K562 (cell line): ENCODE data around the gene SKOR1. TPM values are rescaled to one million over a fixed set of nuclear protein-coding genes. Genes with fewer than 3 reads are reported as not detected.

Experiments used
- ATAC-seq: fragments of 200-7000 bp; cut with Tn5 transposase; 3 replicates; pipeline ENCODE4 v1.9.1; 2020; ENCODE audit warnings: moderate library complexity
- BruUV-seq: library from RNA; stranded (reverse); fragments of 400-500 nt; replicated peaks from 2 replicates; lab custom pipeline; 2021; lab: Mats Ljungman, UMichigan
- CTCF ChIA-PET: fragments of 300-600 bp; formaldehyde crosslinking; extraction: SDS; loops from one replicate; lab custom pipeline; 2021; ENCODE audit warnings: low intra/inter-chr PET ratio; lab: Yijun Ruan, JAX
- POLR2A ChIA-PET: fragments of 300-600, 350-650 bp; sonication (Branson Sonifier 250); formaldehyde crosslinking; extraction: SDS; loops from one replicate; lab custom pipeline; 2021; ENCODE audit warnings: antibody characterized with exemption, inconsistent platforms; lab: Yijun Ruan, JAX
- DNase-seq, 4 experiments: peaks; one replicate each; pipeline versions ENCODE4 v3.0.0 to v3.0.0-alpha.2; 2011 to 2018; ENCODE audit warnings: low spot score in 3 of 4, mixed read lengths in 3 of 4; ENCODE audit errors: extremely low read depth in 1 of 4
- FAIRE-seq: peaks from 2 replicates; lab custom pipeline; 2011; peaks lifted over from hg19 to GRCh38; lab: Jason Lieb, UNC
- H2AFZ ChIP-seq: 2 replicates; pipeline ENCODE4 v1.6.0; 2011; ENCODE audit warnings: low read depth, low read length, control low read depth, inconsistent platforms
- H3K27ac ChIP-seq: fragments of 200-600 bp; 3 replicates; pipeline ENCODE4 v1.8.0; 2011; ENCODE audit warnings: low read depth, mild to moderate bottlenecking, control low read depth, inconsistent platforms, low read length, moderate library complexity, mixed read lengths; ENCODE audit errors: extremely low read depth
- H3K27me3 ChIP-seq, 2 experiments: fragments of 300-600 bp in 1 of 2; 2 replicates in 1 of 2; 3 replicates in 1 of 2; pipeline versions ENCODE4 v1.6.0 to v1.8.0; 2011; ENCODE audit warnings: inconsistent platforms in 2 of 2, low read length in 2 of 2, mild to moderate bottlenecking in 1 of 2, mixed read lengths in 1 of 2, moderate library complexity in 1 of 2; ENCODE audit not compliant: control insufficient read depth in 2 of 2, insufficient read depth in 2 of 2
- H3K36me3 ChIP-seq: fragments of 300-600 bp; 3 replicates; pipeline ENCODE4 v1.8.0; 2011; ENCODE audit warnings: mild to moderate bottlenecking, low read length, inconsistent platforms; ENCODE audit not compliant: control insufficient read depth, insufficient read depth
- H3K4me1 ChIP-seq, 2 experiments: fragments of 200-600 bp in 1 of 2; replicated peaks in 1 of 2; 2 replicates in 1 of 2; 3 replicates in 1 of 2; pipeline versions ENCODE4 v1.5.1 to v1.8.0; 2011; ENCODE audit warnings: inconsistent platforms in 2 of 2, low read length in 2 of 2, mild to moderate bottlenecking in 1 of 2, mixed read lengths in 1 of 2, moderate library complexity in 1 of 2; ENCODE audit not compliant: control insufficient read depth in 2 of 2, insufficient read depth in 2 of 2
- H3K4me2 ChIP-seq: 2 replicates; pipeline ENCODE4 v1.6.1; 2011; ENCODE audit warnings: low read length, control low read depth, inconsistent platforms, mixed read lengths; ENCODE audit not compliant: insufficient read depth
- H3K4me3 ChIP-seq: fragments of 200-600 bp; sonication (generic), shearing (Covaris generic); 2 replicates; pipeline ENCODE4 v1.5.1; 2016; ENCODE audit warnings: control low read depth, inconsistent platforms
- H3K79me2 ChIP-seq: fragments of 200-600 bp; 3 replicates; pipeline ENCODE4 v1.8.0; 2011; ENCODE audit warnings: low read length, inconsistent platforms; ENCODE audit not compliant: control insufficient read depth, insufficient read depth
- H3K9ac ChIP-seq, 2 experiments: 2 replicates each; pipeline versions ENCODE4 v1.6.0 to v1.6.1; 2011; ENCODE audit warnings: low read depth in 2 of 2, low read length in 2 of 2, control low read depth in 1 of 2, inconsistent platforms in 1 of 2, mild to moderate bottlenecking in 1 of 2, mixed read lengths in 1 of 2; ENCODE audit not compliant: insufficient read depth in 1 of 2
- H3K9me1 ChIP-seq: one replicate; pipeline ENCODE4 v1.6.0; 2011; ENCODE audit warnings: inconsistent platforms, mild to moderate bottlenecking, low read length, moderate library complexity; ENCODE audit not compliant: control insufficient read depth, insufficient read depth
- H3K9me3 ChIP-seq: replicated peaks from 2 replicates; pipeline ENCODE4 v1.5.1; 2011; ENCODE audit warnings: low read depth, low read length, inconsistent platforms; ENCODE audit not compliant: control insufficient read depth, insufficient read depth
- H4K20me1 ChIP-seq: replicated peaks from 2 replicates; pipeline ENCODE4 v1.6.1; 2011; ENCODE audit warnings: low read length, inconsistent platforms, mixed read lengths; ENCODE audit not compliant: control insufficient read depth, insufficient read depth
- BCL6 ChIP-seq: fragments of 250-450 bp; sonication (Bioruptor Pico); IDR thresholded peaks from 2 replicates; pipeline ENCODE4 v1.4.0; 2020
- CBX5 ChIP-seq: IDR thresholded peaks from 2 replicates; pipeline ENCODE4 v1.6.1; 2014; ENCODE audit warnings: low read depth, borderline replicate concordance
- CHCHD3 ChIP-seq: fragments of 250-450 bp; sonication (Bioruptor Pico); IDR thresholded peaks from 2 replicates; pipeline ENCODE4 v2.1.2; 2022; ENCODE audit warnings: mild to moderate bottlenecking
- COPS2 ChIP-seq: fragments of 450-650 bp; conservative IDR thresholded peaks from 2 replicates; pipeline ENCODE4 v1.6.1; 2016; ENCODE audit warnings: mild to moderate bottlenecking, moderate library complexity
- CREB1 ChIP-seq, 2 experiments: sonication (generic) in 1 of 2; formaldehyde crosslinking in 1 of 2; IDR thresholded peaks; 2 replicates each; pipeline versions ENCODE4 v1.6.1 to v1.8.0; 2012 to 2022; ENCODE audit warnings: inconsistent platforms in 1 of 2, mild to moderate bottlenecking in 1 of 2, missing genetic modification reagents in 1 of 2, moderate library complexity in 1 of 2
- EHMT2 ChIP-seq: fragments of 450-650 bp; IDR thresholded peaks from 2 replicates; pipeline ENCODE4 v1.6.1; 2018; ENCODE audit warnings: antibody characterized with exemption
- GABPA ChIP-seq: fragments of 200-800 bp; sonication (Bioruptor generic); conservative IDR thresholded peaks from 2 replicates; pipeline ENCODE4 v1.6.1; 2016; ENCODE audit warnings: low read depth, missing genetic modification characterization, missing compliant biosample characterization
- GABPB1 ChIP-seq: sonication (generic); formaldehyde crosslinking; IDR thresholded peaks from 2 replicates; pipeline ENCODE4 v1.8.0; 2022; ENCODE audit warnings: mild to moderate bottlenecking, missing genetic modification reagents
- HMG20B ChIP-seq: fragments of 250-450 bp; sonication (Bioruptor Pico); IDR thresholded peaks from 2 replicates; pipeline ENCODE4 v1.5.0; 2021; ENCODE audit warnings: mild to moderate bottlenecking
- MYNN ChIP-seq, 2 experiments: sonication (generic); formaldehyde crosslinking in 1 of 2; IDR thresholded peaks; 2 replicates each; pipeline versions ENCODE4 v1.5.0 to v1.6.1; 2016 to 2020; ENCODE audit warnings: antibody characterized with exemption in 1 of 2, missing genetic modification reagents in 1 of 2
- PCBP2 ChIP-seq: fragments of 200-400 bp; formaldehyde crosslinking; IDR thresholded peaks from 2 replicates; pipeline ENCODE4 v1.6.1; 2018; ENCODE audit warnings: low read length, low read depth, mild to moderate bottlenecking, moderate library complexity; ENCODE audit not compliant: poor library complexity, severe bottlenecking
- PHB2 ChIP-seq: fragments of 450-650 bp; IDR thresholded peaks from 2 replicates; pipeline ENCODE4 v1.6.1; 2017; ENCODE audit warnings: low read depth
- RBM14 ChIP-seq: fragments of 200-400 bp; formaldehyde crosslinking; IDR thresholded peaks from 2 replicates; pipeline ENCODE4 v1.6.1; 2018; ENCODE audit warnings: low read depth, mild to moderate bottlenecking, low read length, moderate library complexity, borderline replicate concordance; ENCODE audit not compliant: insufficient read depth
- SNIP1 ChIP-seq: fragments of 450-650 bp; IDR thresholded peaks from 2 replicates; pipeline ENCODE4 v1.7.1; 2017; ENCODE audit warnings: low read depth, mild to moderate bottlenecking
- TAF9B ChIP-seq: fragments of 450-650 bp; IDR thresholded peaks from 2 replicates; pipeline ENCODE4 v1.6.1; 2018; ENCODE audit warnings: mild to moderate bottlenecking; ENCODE audit not compliant: partially characterized antibody
- TEAD4 ChIP-seq, 2 experiments: sonication (generic) in 1 of 2; formaldehyde crosslinking in 1 of 2; IDR thresholded peaks; 2 replicates each; pipeline versions ENCODE4 v1.6.1 to v1.8.0; 2012 to 2022; ENCODE audit warnings: borderline replicate concordance in 1 of 2, inconsistent platforms in 1 of 2, low read length in 1 of 2, mild to moderate bottlenecking in 1 of 2, missing genetic modification reagents in 1 of 2
- WGBS: fragments of 100-300 bp; shearing (Covaris generic); methylation state at CpG from one replicate; pipeline ENCODE4 v1.1.6; 2016; ENCODE audit warnings: low coverage, mixed read lengths; ENCODE audit not compliant: insufficient coverage; ENCODE audit errors: missing lambda C conversion rate; 5-methylcytosine and 5-hydroxymethylcytosine counted together
- in situ Hi-C: fragments of 300-500 bp; cut with MboI; formaldehyde crosslinking; loops from 4 replicates; pipeline ENCODE4 v1.15.0; 2018; ENCODE audit warnings: inconsistent platforms, mixed read lengths
- intact Hi-C: fragments of 100-400 bp; cut with micrococcal nuclease; formaldehyde crosslinking; loops from 2 replicates; pipeline ENCODE4 v1.14.2; 2022
- polyA plus RNA-seq, 8 experiments: library from polyadenylated mRNA; depleted of rRNA in 4 of 8; stranded (reverse) in 5 of 8; unstranded in 3 of 8; fragments of >200 nt; fragmentation: Nextera tagmentation in 2 of 8; fragmentation: Illumina TruSeq in 1 of 8; extraction: Ambion mirVana in 2 of 8; extraction: Trizol in 1 of 8; gene quantifications; 2 replicates each; pipeline versions ENCODE4 v1.2.1 to v1.2.3, GENCODE V29; 2011 to 2014; ENCODE audit warnings: inconsistent platforms in 1 of 8, missing spikeins in 1 of 8
- total RNA-seq, 7 experiments: library from RNA; depleted of rRNA in 6 of 7; stranded (reverse); fragments of >200 nt in 6 of 7; fragmentation: Illumina TruSeq in 2 of 7; extraction: Trizol in 2 of 7; gene quantifications; 2 replicates each; pipeline versions ENCODE4 v1.2.1 to v1.2.3, GENCODE V29; 2011 to 2021; ENCODE audit warnings: low replicate concordance in 1 of 7
- TF ChIP-seq, protein P1 (sequence below): sonication (generic); formaldehyde crosslinking; IDR thresholded peaks from 2 replicates; pipeline ENCODE4 v1.8.1; 2023; ENCODE audit warnings: missing genetic modification reagents, mild to moderate bottlenecking, borderline replicate concordance

Gene SKOR1
- total and polyA plus RNA-seq, 9 of the 15 experiments (the other 6 are each of a cell fraction or from before 2014, with no cell fraction given), result 0.04 to 0.41 (median 0.09) TPM; not detected in 3

DNA sequence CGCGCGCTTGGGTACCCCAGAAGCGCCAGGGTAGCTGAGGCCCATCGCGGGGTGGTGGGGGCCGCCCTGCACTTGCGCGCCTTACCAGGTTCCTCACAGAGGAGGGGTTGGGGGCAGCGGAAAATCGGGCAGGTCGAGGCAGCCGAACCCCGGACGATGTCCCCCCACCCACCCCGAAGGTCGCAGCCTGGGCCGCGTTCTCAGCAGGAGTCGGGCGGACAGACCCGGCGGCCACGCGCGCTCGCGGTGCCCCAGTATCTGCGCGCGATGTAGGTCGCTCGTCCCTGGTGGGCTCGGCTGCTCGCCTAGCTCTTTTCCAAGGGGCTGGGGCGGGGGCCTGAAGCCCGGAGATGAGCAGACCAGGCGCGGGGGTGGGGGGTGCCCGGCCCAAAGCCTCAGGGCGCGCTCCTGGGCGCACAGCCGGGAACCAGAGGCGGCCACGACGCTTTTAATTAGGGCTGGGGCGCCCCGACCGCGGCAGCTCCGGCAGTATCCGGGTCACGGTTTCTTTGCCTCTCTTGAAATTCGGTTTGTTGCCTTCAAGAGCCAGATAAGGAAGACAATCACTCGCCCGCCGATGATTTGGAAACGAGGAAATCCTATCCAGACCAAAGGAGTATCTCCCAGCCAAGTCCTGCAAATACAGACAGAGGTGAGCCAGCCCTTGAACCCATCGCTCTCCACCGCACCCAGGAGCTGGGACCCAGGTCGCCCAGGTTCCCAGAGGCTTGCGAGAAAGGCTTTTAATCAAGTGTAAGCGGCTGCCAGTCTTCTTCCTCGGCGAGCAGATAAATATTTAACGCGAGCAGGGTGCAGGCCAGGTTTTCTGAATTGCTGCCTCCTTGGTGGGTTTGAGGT, 4.6 kb downstream of the SKOR1 start:
- Histone ChIP-seq H3K79me2 (no peaks in the 10 kb centered on the region), H2AFZ (no peak overlapping the region), H4K20me1 (no peaks in the 10 kb centered on the region; the same call in 1 of the 2 replicates), H3K9me1 (no peaks in the 10 kb centered on the region), H3K4me1 (peaks cover 0 to 28% of the 10 kb centered on the region in 2 experiments; a peak in 3 of 5 replicates), H3K27ac (no peak overlapping the region), H3K27me3 (peaks cover 2 to 19% of the 10 kb centered on the region in 2 experiments; a peak in 3 of 5 replicates), H3K9ac (no peak overlapping the region), H3K9me3 (no peaks in the 10 kb centered on the region; the same call in 1 of the 2 replicates), H3K4me3 (no peak overlapping the region), H3K36me3 (no peaks in the 10 kb centered on the region), H3K4me2 (no peak overlapping the region)
- ChIA-PET POLR2A (no interaction called here), CTCF (no interaction called here)
- WGBS, result 63% methylated on average over 18 of the region's 68 CpGs
- intact Hi-C loops (loop anchor here (5.0 to 10.0 kb wide), 2 partner anchors 525 to 883 kb away; no protein-coding TSS in a partner anchor), in situ Hi-C loops (loop anchor here (10.0 kb wide), 1 partner anchor 895 kb away; no protein-coding TSS in a partner anchor)
- TF ChIP-seq, protein P1, sequence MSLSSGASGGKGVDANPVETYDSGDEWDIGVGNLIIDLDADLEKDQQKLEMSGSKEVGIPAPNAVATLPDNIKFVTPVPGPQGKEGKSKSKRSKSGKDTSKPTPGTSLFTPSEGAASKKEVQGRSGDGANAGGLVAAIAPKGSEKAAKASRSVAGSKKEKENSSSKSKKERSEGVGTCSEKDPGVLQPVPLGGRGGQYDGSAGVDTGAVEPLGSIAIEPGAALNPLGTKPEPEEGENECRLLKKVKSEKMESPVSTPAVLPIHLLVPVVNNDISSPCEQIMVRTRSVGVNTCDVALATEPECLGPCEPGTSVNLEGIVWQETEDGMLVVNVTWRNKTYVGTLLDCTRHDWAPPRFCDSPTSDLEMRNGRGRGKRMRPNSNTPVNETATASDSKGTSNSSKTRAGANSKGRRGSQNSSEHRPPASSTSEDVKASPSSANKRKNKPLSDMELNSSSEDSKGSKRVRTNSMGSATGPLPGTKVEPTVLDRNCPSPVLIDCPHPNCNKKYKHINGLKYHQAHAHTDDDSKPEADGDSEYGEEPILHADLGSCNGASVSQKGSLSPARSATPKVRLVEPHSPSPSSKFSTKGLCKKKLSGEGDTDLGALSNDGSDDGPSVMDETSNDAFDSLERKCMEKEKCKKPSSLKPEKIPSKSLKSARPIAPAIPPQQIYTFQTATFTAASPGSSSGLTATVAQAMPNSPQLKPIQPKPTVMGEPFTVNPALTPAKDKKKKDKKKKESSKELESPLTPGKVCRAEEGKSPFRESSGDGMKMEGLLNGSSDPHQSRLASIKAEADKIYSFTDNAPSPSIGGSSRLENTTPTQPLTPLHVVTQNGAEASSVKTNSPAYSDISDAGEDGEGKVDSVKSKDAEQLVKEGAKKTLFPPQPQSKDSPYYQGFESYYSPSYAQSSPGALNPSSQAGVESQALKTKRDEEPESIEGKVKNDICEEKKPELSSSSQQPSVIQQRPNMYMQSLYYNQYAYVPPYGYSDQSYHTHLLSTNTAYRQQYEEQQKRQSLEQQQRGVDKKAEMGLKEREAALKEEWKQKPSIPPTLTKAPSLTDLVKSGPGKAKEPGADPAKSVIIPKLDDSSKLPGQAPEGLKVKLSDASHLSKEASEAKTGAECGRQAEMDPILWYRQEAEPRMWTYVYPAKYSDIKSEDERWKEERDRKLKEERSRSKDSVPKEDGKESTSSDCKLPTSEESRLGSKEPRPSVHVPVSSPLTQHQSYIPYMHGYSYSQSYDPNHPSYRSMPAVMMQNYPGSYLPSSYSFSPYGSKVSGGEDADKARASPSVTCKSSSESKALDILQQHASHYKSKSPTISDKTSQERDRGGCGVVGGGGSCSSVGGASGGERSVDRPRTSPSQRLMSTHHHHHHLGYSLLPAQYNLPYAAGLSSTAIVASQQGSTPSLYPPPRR (CRISPR knock-in tag), result no peak
- TF ChIP-seq PHB2 (no peak), GABPB1 (CRISPR knock-in tag) (no peak), CBX5 (no peak), CREB1 (IDR thresholded peaks at IDR 0.05) (no peak), CREB1 (CRISPR knock-in tag; IDR thresholded peaks at IDR 0.05) (no peak), TAF9B (no peak), CHCHD3 (CRISPR knock-in tag) (no peak), TEAD4 (IDR thresholded peaks at IDR 0.05; ENCODE audit: low read length) (no peak), TEAD4 (CRISPR knock-in tag; IDR thresholded peaks at IDR 0.05; ENCODE audit: borderline replicate concordance) (no peak), EHMT2 (no peak), GABPA (tag) (no peak), SNIP1 (no peak), RBM14 (no peak), HMG20B (CRISPR knock-in tag) (no peak), MYNN (IDR thresholded peaks at IDR 0.05) (no peak), MYNN (CRISPR knock-in tag; IDR thresholded peaks at IDR 0.05) (no peak), BCL6 (CRISPR knock-in tag) (no peak), PCBP2 (no peak), COPS2 (no peak)
- no peak for DNase-seq
- FAIRE-seq, result no peak
- ATAC-seq, result no peak
- no TSS peak for BruUV-seq
